ENCODE data around the gene SIN3A. TPM values are rescaled to one million over a fixed set of nuclear protein-coding genes. Genes with fewer than 3 reads are reported as not detected.
"Not testable (repeated sequence)": the region's sequence is repeated elsewhere in the genome, so short reads cannot be mapped to it uniquely, and the experiment has no call there.

Gene SIN3A
- 16.5 and 27.2 TPM in 2 replicates for total RNA-seq

GRCh38 chr15:75451674-75452363, at the start of gene SIN3A:
Gene SIN3A (minus strand): TSS chr15:75451690. CDS start chr15:75430375, 21,315 bp downstream.
- TF ChIP-seq, protein P1, sequence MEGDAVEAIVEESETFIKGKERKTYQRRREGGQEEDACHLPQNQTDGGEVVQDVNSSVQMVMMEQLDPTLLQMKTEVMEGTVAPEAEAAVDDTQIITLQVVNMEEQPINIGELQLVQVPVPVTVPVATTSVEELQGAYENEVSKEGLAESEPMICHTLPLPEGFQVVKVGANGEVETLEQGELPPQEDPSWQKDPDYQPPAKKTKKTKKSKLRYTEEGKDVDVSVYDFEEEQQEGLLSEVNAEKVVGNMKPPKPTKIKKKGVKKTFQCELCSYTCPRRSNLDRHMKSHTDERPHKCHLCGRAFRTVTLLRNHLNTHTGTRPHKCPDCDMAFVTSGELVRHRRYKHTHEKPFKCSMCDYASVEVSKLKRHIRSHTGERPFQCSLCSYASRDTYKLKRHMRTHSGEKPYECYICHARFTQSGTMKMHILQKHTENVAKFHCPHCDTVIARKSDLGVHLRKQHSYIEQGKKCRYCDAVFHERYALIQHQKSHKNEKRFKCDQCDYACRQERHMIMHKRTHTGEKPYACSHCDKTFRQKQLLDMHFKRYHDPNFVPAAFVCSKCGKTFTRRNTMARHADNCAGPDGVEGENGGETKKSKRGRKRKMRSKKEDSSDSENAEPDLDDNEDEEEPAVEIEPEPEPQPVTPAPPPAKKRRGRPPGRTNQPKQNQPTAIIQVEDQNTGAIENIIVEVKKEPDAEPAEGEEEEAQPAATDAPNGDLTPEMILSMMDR (IDR thresholded peaks at IDR 0.05; ENCODE audit: insufficient read depth, low read length, poor library complexity, severe bottlenecking) = no peak
- peak; percentile 100 for DNase-seq (ENCODE audit: low read depth)
- H3K36me3 ChIP-seq (ENCODE audit: control insufficient read depth, insufficient read depth, low read length) = no peaks in the 10 kb centered on the region
- peak within 1 kb of the TSS; percentile 98 for H3K4me3 ChIP-seq (ENCODE audit: low read depth, low read length)
- no peaks in the 10 kb centered on the region for H3K27me3 ChIP-seq (ENCODE audit: control insufficient read depth, insufficient read depth, low read length)

DNA sequence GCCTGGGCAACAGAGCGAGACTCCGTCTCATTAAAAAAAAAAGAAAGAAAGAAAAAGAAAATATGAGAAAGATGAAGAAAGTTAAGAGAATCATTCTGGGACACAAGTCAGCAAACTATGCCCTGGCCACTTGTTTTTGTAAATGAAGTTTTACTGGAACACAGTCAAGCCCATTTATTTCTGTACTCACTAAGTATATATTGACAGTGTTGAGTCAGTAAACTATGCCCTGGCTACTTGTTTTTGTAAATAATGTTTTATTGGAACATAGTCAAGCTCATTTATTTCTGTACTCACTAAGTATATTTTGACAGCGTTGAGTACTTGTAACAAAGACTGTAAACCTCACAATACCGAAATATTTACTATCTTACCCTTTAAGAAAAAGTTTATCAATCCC, 42.2 kb upstream of the SIN3A start:
- Histone ChIP-seq H3K36me3 (ENCODE audit: control insufficient read depth, insufficient read depth, low read length) (no peaks in the 10 kb centered on the region), H3K27me3 (ENCODE audit: control insufficient read depth, insufficient read depth, low read length) (no peaks in the 10 kb centered on the region), H3K4me3 (ENCODE audit: low read depth, low read length) (no peak overlapping the region)
- TF ChIP-seq, protein P1 (IDR thresholded peaks at IDR 0.05; ENCODE audit: insufficient read depth, low read length, poor library complexity, severe bottlenecking) = no peak
- DNase-seq (ENCODE audit: low read depth) = no peak

DNA sequence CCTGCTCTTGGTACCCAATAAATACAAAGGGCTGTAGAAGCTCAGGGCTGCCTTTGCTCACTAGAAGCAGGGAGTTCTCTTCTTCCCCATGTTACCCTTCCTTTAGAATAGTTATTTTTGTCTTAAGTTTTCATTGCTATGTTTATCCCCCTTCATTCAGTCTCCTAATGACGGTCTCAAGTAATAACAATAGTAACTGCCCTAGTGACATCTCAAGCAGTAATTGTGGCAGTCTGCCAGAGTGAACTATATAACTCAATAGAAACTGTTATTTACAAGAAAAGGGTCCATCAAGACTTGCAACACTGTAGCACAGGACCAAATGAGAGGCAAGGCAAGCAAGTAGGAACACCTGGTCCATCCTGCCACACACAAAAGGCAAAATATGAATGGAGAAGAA, 32.5 kb upstream of the SIN3A start:
- no peak for DNase-seq (ENCODE audit: low read depth)
- H3K4me3 ChIP-seq (ENCODE audit: low read depth, low read length) = no peak overlapping the region
- no peaks in the 10 kb centered on the region for H3K36me3 ChIP-seq (ENCODE audit: control insufficient read depth, insufficient read depth, low read length)
- TF ChIP-seq, protein P1 (IDR thresholded peaks at IDR 0.05; ENCODE audit: insufficient read depth, low read length, poor library complexity, severe bottlenecking) = no peak
- H3K27me3 ChIP-seq (ENCODE audit: control insufficient read depth, insufficient read depth, low read length) = no peaks in the 10 kb centered on the region

- DNase-seq (ENCODE audit: low read depth); H3K27me3 ChIP-seq (ENCODE audit: control insufficient read depth, insufficient read depth, low read length); H3K36me3 ChIP-seq (ENCODE audit: control insufficient read depth, insufficient read depth, low read length); H3K4me3 ChIP-seq (ENCODE audit: low read depth, low read length): not testable (repeated sequence)
Observed at GRCh38 chr15:75483556-75483955, 32.1 kb upstream of the SIN3A start.

DNA sequence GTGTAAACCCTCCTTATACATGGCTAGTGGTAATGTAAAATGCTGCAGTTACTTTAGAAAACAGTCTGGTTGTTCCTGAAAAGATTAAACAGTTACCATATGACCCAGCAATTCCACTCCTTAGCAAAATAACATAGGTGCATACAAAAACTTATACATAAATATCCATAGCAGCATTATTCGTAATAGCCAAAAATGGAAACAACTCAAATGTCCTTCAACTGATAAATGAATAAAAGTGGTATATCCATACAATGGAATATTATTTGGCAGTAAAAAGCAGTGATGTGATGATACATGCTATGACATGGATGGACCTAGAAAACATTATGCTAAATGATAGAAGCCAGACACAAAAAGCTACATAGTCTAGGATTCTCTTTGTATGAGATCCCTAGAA, 31.6 kb upstream of the SIN3A start:
- Histone ChIP-seq H3K36me3 (ENCODE audit: control insufficient read depth, insufficient read depth, low read length) (no peaks in the 10 kb centered on the region), H3K27me3 (ENCODE audit: control insufficient read depth, insufficient read depth, low read length) (no peaks in the 10 kb centered on the region), H3K4me3 (ENCODE audit: low read depth, low read length) (no peak overlapping the region)
- DNase-seq (ENCODE audit: low read depth) = no peak
- TF ChIP-seq, protein P1 (IDR thresholded peaks at IDR 0.05; ENCODE audit: insufficient read depth, low read length, poor library complexity, severe bottlenecking) = no peak

DNA sequence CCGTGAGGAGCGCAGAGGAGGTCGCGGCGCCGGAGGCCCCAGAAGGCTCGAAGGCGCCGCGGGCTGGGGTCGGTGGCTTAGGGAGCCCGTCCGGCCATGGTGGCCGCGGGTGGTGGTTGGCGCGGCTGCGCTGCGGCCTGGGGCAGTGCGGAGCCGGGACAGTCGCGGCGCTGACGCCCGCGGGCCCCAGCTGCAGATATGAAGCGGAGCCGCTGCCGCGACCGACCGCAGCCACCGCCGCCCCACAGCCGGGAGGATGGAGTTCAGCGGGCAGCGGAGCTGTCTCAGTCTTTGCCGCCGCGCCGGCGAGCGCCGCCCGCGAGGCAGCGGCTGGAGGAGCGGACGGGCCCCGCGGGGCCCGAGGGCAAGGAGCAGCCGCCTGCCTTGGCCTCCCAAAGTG, 29.0 kb upstream of the SIN3A start:
- H3K4me3 ChIP-seq (ENCODE audit: low read depth, low read length); H3K36me3 ChIP-seq (ENCODE audit: control insufficient read depth, insufficient read depth, low read length): not testable (repeated sequence)

DNA sequence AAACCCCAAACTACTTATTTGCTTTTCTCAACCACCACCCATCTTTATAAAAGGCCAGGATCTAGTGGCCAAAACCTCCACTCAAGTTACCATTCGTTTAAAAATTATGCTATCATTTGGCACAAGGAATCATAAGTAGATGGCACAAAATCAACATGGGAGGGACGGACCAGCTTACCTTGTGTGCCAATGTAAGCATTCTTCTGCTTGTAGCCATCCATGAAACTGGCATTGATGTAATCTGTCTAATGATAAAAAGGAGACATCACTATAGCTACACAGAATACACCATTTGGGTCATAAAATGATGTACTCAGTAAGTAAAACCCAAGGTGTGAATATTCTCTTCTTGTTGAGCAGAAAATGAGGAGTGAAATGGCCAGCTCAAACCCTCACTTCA, 28.2 kb upstream of the SIN3A start:
- no peaks in the 10 kb centered on the region for H3K36me3 ChIP-seq (ENCODE audit: control insufficient read depth, insufficient read depth, low read length)
- TF ChIP-seq, protein P1 (IDR thresholded peaks at IDR 0.05; ENCODE audit: insufficient read depth, low read length, poor library complexity, severe bottlenecking) = no peak

More for the DNA sequence above, 29.0 kb upstream of the SIN3A start:
- not testable (repeated sequence) for H3K27me3 ChIP-seq (ENCODE audit: control insufficient read depth, insufficient read depth, low read length); DNase-seq (ENCODE audit: low read depth)

GRCh38 chr15:75477094-75477493, 25.6 kb upstream of the SIN3A start:
- H3K36me3 ChIP-seq (ENCODE audit: control insufficient read depth, insufficient read depth, low read length); DNase-seq (ENCODE audit: low read depth); H3K4me3 ChIP-seq (ENCODE audit: low read depth, low read length); H3K27me3 ChIP-seq (ENCODE audit: control insufficient read depth, insufficient read depth, low read length): not testable (repeated sequence)

More for the DNA sequence above, 28.2 kb upstream of the SIN3A start:
- Histone ChIP-seq H3K4me3 (ENCODE audit: low read depth, low read length) (no peak overlapping the region), H3K27me3 (ENCODE audit: control insufficient read depth, insufficient read depth, low read length) (no peaks in the 10 kb centered on the region)
- no peak for DNase-seq (ENCODE audit: low read depth)

Measured in kidney epithelial cell (primary cell).